Stimulated activated CD8-positive, alpha-beta memory T cell treated with anti-CD3 and anti-CD28 coated beads, Interleukin-12 subunit alpha, Interleukin-12 subunit beta, amount 100 ng/mL, for 24 hours (primary cell): ENCODE data around the gene BCKDK.
"Not testable (repeated sequence)": the region's sequence is repeated elsewhere in the genome, so short reads cannot be mapped to it uniquely, and the experiment has no call there.

Experiments used
- DNase-seq: peaks from one replicate; pipeline ENCODE4 v3.0.0-alpha.2; 2020; ENCODE audit errors: extremely low read depth

BCKDK gene

DNA sequence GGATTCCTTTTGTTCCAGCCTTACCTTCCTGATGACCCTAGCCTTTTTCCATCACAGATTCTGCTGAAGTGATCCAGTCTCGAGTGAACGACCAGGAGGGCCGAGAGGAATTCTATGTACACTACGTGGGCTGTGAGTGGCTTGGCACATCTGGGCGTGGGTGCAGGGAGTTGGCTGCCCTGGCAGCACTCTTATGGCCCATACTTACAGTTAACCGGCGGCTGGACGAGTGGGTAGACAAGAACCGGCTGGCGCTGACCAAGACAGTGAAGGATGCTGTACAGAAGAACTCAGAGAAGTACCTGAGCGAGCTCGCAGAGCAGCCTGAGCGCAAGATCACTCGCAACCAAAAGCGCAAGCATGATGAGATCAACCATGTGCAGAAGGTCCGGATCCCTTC lies 11.9 kb downstream of the BCKDK start:
- no peak for DNase-seq

DNA sequence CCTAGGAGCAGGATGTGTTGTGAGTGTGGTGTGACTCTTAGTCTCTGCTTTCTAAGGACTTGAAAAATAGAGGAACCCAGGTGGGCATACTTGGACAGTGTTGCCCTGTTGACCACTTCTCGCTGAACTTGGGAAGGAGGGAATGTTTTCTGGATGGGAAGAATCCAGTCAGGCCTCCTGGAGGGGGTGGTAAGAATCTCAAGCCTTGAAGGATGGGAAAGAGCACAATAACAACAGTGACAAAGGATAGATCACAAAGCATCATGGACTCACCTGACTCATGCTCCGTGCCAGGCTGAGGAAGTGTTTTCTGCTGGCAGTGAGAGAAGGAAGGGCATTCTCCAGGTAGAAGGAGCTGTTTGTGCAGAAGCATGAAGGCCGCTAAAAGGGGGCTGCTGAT lies 17.7 kb downstream of the BCKDK start:
- DNase-seq, result no peak

DNA sequence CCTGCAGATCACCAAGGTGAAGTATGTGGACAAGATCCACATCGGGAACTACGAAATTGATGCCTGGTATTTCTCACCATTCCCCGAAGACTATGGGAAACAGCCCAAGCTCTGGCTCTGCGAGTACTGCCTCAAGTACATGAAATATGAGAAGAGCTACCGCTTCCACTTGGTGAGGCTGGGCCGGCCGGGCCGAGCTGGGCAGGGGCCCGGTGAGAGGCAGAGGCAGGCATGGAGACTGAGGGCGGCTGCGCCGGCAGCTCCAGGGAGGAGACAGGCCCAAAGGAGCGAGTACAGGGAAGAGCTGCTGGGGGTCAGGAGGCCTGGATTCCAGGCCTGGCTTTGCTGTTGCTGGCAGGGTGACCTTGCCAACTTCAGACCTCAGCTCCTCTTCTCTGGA lies 19.0 kb downstream of the BCKDK start:
- no peak for DNase-seq

DNA sequence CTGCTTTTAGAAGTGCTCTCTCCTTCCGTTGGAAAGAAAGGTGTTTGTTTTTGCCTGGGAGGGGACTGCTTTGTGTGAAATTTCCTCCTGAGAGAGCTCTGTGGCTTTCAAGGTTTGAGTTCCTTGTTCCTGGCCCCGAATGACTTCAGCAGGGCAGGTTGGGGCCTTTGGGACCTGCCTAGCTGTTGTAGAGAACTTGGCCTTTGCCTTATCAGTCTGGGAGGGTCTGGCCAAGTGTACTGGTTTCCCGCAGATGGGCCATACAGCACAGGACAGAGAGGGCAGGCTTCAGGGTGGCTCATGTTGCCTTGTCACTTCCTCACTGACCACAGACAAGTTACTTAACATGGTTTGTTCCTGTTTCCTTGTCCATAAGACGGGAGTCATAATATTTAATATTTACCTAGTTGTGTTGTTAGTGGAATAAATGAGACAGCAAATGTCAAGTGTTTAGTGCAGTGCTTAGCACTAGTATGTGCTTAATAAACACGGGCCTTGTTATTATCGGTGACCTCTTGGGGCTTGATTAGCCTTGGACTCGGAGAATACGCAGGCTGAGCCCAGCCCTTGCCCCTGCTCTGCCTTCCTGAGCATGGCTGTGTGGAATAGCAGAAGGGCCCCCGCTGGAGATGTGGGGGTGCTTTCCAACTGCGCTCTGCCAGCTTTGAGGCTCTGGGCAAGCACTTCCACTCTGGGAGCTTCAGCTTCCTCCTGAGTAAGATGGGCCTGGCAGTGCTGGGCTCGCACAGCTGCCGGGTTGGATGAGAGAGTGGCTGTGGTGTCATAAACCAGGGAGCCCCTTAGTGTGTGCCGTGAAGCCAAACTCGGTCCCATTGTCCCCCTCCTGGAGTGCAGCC lies 20.8 kb downstream of the BCKDK start:
- no peak for DNase-seq

DNA sequence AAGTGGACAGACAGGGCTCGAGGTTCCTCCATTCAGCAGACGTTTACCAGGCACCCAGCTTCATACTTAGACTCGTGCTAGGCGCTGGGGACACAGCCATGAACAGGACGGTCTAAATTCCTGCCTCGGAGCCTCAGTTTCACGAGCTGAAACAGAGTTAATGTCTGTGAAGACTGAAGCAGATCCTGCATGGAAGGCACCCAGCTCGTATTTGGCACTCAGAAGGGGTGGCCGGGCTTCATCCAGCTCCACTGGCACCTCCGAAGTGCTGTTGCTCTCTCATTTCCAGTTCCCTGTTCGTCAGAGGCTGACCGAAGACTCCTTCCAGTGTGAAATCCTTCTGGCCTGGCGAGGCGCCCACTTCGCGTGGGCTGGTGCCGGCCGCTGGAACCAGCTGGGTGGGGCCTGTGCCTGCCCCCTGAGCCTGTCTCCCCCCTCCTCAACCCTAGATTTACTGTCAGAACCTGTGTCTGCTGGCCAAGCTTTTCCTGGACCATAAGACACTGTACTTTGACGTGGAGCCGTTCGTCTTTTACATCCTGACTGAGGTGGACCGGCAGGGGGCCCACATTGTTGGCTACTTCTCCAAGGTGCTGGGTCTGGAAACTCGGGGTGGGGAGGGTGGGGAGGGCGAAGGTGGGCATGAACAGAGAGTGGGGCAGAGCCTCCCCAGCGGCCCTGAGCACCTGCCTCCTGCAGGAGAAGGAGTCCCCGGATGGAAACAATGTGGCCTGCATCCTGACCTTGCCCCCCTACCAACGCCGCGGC lies 21.6 kb downstream of the BCKDK start:
- DNase-seq, result no peak

DNA sequence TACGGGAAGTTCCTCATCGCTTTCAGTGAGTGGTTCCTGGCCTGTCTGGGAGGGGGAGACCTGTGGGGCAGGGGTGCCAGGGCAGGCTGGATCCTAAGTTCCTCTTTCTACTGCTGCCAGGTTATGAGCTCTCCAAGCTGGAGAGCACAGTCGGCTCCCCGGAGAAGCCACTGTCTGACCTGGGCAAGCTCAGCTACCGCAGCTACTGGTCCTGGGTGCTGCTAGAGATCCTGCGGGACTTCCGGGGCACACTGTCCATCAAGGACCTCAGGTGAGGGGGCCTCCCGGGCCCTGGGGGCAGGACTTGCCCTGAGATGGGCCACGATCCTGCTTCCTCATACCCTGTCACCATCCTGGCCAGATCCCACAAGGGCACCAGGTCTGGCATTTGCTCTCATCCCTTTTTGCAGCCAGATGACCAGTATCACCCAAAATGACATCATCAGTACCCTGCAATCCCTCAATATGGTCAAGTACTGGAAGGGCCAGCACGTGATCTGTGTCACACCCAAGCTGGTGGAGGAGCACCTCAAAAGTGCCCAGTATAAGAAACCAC lies 22.2 kb downstream of the BCKDK start:
- DNase-seq, result no peak

DNA sequence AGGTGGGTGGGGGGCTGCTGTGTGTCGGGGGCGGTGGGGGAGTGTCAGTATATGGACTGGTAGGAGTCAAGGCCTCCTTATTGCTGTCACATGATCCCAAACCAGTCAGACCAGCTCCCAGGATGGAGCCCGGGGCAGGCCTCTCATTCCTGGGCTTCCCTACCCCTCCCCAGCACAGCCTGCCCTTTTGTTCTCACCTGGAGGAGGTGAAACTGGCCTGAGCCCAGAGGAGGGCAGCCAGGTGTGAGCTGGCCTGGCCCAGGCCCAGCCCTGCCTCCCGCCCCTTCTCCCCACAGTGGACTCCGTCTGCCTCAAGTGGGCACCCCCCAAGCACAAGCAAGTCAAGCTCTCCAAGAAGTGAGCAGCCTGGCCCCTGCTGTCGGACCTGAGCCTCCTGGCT lies 22.7 kb downstream of the BCKDK start:
- no peak for DNase-seq

DNA sequence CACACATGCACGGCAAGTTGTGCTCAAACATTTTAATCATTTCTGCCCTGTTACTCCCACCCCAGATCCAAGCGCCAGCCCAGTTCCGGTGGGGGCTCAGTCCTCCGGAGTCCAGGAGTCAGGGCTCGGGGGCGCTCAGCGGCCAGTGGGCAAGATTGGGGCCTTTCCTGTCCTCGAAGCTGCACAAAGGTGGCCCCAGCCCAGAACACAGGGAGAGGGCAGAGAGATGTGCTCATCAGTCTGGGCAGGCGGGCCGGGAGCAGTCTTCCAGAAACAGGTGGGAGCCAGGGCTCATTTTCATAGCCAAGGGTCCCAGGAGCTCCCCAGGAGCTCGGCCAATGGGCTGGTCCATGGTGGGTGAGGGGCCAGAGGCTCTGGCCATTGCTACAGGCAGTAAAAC lies 23.2 kb downstream of the BCKDK start:
- no peak for DNase-seq

DNA sequence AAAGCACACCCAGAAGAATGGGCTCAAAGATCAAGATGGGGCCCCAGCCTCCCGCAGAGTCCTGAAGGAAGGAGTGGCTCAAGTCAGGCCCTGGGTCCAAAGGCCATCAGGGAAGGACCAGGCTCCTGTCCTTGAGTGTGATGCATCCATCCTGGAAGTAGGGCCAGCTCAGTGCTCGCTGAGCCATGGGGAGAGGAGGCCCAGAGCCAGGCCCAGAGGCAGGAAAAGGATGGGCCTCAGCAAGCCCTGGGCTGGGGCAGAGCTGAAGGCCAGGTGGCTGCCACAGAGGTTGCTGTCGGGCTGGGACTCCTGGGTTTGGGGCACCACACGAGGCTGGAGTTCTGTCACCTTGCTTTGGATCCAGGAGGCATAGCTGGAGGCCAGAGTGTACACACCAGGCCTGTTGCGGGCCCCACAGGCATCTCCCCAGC lies 23.7 kb downstream of the BCKDK start:
- no peak for DNase-seq

DNA sequence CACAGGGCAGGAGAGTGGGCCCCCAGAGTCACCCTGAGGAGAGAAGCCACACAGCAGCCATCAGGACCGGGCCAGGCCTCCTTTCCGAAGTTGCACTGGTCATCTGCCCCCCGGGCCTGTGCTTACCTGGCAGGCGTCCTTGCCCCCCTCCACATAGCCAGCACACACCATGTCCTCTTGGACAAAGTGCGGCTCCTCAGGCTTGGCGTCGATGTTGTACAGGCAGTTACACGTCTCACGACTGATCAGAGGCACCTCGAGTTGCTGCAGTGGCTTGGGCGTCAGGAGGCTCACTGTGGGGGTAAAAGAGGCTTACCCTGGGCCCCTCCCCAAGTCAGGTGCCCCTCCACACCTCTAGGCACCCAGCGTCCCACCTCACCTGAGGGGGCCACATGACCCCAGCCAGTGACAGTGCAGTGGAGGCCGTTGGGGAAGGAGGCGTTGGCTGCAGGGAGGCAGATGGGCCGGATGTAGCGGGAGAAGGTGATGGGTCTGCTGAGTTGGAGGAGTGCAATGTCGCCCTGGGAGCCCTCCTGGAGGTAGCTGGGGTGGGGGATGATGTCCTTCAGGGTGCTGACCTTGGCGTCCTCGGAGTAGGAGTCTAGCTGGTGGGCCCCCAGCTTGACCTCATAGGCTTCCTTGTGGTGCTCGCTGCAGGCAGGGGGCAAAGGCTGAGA lies 24.3 kb downstream of the BCKDK start:
- DNase-seq, result no peak

DNA sequence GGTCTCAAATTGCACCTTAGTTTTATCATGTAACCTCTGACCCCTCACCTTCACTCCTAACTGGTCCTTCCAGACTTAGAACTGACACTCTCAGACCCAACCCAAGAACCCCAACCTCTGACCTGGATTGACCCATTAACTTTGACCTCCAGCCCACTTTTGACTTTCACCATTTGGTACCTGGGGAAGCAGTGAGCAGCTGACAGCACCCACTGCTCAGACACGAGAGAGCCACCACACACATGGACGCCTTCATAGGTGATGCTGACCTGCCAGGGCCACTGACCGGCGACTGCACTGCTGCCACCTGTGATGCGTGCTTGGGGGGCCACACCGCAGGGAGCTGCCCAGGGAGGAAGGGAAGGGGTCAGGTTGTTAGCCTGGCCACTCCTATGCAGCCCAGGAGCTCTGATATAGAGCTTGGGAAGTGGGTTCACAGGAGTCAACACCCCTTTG lies 24.9 kb downstream of the BCKDK start:
- DNase-seq, result no peak

DNA sequence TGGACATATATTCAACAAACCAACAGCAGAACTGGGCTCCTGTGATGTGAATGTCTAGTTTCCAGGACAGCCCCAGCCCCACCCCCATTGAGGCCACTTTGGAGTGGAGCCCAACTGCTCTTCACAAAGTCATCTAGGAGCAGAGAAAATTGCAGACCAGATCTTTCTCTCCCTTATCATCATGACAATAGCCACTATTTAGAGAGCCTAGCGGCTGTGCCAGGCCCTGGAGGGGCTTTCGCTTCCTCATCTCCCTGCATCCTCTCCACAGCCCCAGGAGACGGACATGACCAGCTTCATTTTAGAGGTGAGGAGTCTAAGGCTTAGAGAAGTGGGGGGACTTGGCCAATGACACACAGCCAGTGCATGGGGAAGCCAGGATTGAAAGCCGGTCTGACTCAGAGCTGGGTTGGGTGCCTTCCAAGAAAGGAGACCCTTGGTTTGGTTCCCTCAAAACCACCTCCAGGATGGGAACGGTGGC lies 25.9 kb downstream of the BCKDK start:
- no peak for DNase-seq

DNA sequence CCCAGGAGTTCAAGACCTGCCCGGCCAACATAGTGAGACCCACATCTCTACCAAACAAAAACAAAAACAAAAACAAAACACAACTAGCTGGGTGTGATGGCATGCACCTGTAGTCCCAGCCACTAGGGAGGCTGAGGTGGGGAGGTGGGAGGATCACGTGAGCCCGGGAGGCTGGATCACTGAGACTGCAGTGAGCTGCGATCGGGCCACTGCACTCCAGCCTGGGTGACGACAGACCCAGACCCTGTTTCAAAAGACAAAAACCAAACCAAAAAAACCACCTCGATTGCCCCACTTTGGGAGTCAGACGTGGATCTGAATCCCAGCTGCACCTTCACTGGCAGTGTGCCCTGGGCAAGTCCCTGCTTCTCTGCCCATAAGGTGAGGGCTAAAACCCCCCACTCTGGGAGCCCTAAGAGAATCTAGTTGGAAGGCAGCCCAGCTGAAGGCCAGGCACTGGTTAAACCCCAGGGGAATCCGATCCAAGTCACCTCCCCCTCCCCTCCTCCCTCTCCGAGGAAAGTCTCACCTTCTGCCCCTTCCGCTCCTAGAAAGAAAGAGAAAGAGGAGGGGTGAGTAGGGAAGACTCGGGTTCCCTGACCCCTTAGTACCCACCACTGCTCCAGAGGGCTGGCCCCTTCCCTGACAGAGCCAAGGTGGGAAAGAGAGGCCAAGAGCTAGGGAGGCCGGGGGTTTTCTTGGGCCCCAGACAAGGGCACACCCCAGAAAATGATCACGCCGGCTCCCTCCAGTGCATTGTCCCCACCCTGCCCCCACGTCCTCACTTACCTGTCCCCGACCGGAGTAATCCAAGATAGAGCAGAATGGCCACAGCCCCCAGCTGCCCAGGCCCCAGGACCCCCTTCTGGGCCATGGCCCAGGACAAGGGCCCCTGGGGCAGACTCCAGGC lies 26.7 kb downstream of the BCKDK start:
- no peak for DNase-seq

DNA sequence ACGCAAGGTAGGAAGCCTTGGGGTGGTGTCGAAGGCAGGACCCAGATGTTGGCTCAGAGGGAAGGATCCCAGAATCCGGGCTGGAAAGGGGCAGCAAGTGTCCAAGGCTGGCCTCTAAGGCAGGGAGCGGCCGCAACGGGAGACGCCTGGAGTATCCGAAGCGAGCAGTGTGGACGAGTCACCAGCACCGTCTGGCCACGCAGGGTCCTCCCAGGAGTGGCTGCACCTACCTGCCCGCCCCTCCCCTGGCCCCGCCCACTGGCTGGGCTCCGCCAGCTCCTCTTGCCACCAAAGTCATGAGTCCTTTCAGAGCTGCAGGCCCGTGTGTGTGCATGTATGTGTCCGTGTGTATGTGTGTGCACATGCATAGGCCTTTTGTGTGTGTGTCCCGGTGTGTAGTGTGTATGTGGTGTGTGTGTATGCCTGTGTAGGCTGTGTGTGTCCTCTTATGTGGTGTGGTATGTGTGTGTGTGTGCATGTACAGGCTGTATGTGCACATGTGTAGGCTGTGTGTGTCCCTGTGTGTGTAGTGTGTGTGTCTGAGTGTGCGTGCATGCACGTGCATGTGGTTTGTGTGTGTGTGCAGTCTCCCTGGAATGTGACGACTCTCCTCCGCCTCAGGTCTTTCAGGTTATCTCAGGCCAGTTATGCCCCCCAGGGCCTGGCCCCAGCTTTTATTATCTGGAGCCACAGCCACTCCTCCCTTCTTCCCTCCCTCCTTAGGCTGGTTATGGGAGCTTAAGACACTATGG lies 27.5 kb downstream of the BCKDK start, which contains the start of gene PRSS8:
PRSS8 (minus strand) TSS at position 193 of the 752 bp plus-strand sequence. CDS start 229 bp downstream, outside the sequence.
- DNase-seq, result no peak

DNA sequence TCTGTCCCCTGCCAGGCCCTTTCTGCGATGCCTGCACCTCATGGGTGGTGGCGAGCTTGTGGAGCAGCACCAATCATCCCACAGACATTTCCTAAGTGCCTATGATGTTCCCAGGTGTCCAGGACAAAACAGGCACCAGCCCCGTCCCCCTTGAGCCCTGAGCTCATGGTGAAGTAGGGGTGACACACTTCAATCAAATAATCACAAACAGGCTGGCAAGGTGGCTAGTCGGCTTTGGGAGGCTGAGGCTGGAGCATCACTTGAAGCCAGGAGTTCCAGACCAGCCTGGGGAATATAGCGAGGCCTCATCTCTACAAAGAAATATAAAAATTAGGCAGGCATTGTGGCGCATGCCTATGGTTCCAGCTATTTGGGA lies 28.1 kb downstream of the BCKDK start:
- DNase-seq, result no peak

DNA sequence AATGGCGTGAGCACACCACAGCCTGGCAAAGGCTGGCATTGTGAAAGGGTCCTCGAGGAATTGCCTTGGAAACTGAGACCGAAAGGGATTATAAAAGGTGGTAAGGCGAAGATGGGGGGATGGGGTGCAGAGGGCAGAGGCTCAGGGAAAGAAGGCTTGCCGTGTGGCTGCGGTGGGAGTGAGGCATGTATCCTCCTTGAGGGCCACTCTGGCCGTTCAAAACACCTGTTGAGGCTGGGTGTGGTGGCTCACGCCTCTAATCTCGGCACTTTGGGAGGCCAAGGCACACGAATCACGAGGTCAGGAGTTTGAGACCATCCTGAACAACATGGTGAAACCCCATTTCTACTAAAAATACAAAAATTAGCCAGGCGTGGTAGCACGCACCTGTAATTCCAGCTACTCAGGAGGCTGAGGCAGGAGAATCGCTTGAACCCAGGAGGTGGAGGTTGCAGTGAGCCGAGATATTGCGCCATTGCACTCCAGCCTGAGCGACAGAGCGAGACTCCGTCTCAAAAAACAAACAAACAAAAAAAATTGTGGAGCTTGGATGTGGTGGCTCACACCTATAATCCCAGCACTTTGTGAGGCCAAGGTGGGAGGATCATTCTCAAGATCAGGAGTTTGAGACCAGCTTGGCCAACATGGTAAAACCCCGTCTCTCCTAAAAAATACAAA lies 28.8 kb downstream of the BCKDK start:
- not testable (repeated sequence) for DNase-seq

DNA sequence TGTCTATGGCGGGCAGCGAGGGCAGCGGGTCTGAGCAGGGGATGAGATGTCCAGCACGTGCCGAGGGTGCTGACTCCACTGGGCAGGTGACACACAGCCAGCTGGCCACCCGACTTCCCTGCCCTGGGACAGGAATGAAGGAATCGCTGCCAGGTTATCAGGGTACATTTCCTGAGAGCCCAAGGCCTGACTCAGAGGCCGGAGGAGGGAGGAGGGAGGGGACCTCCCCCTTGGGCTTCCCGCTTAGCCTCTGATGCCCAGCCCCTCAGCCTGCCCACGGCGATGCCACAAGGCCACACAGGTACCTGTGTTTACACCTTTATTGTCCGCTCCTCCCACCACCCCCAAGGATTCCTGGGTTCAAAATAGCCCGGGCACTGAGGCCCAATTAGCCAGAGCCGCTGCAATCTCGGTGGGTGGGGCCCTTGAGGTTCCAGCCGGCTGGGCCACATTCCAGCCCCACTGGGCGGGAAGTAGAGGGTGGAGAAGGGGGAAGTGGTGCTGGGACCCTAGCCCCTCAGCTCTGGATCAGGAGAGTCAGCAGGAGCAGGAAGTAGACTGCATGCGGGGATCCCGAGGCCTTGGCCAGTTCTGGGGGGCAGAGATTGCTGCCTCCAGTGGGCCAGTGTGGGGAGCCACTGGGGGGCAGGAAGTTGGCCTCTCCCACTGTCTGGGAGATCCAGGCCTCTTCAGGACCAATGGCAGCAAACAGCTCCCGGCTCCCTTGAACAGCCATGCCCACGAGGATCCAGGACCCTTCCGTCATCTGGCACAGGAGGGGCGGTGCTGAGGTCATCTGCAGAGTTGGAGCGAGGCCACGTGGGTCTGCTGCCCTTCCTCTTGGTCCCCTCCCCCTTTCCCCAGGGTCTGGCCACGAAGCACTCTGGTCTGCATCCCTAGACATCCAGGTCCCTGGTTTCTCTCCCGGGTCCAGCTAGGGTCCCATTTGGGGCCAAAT lies 30.7 kb downstream of the BCKDK start:
- no peak for DNase-seq

DNA sequence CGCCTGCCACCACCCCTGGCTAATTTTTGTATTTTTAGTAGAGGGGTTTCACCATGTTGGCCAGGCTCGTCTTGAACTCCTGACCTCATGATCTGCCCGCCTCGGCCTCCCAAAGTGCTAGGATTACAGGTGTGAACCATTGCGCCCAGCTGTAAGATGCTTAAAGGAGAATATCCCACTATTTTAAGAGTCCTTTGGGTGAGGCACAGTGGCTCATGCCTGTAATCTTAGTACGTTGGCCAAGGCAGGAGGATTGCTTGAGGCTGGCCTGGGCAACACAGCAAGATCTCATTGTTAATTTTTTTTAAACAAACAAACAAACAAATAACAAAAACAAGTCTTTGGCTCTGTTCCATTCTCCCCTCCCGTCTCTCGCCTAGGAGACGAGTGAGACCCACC lies 32.9 kb downstream of the BCKDK start:
- not testable (repeated sequence) for DNase-seq
